NCI-H187 treated with DMSO at 0.1 percent for 48 hours (cell line): Measurements from ENCODE around the gene ZNF555.
"Not testable (repeated sequence)": the region's sequence is repeated elsewhere in the genome, so short reads cannot be mapped to it uniquely, and the experiment has no call there.

Source experiments
- DNase-seq: peaks from one replicate; lab custom pipeline; 2025; lab: John Stamatoyannopoulos, UW

Gene ZNF555

DNA sequence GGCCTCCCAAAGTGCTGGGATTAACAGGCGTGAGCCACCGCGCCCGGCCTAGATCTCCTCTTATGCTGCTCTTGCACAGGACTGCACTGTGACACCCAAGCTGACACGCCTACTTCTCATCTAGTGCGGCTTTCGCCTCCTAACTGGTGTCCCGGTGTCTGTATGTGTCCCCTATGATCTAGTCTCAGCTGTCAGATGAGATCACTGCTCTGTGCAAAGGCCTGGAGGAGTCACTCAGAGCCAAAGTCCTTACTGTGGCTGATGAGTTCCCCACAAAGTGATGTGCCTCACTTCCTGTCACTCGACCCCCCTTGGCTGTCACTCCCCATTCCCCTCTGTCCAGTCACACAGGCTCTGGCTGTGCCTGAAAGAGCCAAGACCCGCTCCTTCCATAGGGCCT lies 28.3 kb downstream of the ZNF555 start:
- DNase-seq = no peak

- not testable (repeated sequence) for DNase-seq
Observed at GRCh38 chr19:2872175-2872574, 30.9 kb downstream of the ZNF555 start.

- no peak for DNase-seq
Observed at GRCh38 chr19:2877398-2878331, 36.4 kb downstream of the ZNF555 start.

- no peak for DNase-seq
Observed at GRCh38 chr19:2883686-2884439, 42.6 kb downstream of the ZNF555 start.

- no peak for DNase-seq
Observed at GRCh38 chr19:2885736-2886135, 44.5 kb downstream of the ZNF555 start.

DNA sequence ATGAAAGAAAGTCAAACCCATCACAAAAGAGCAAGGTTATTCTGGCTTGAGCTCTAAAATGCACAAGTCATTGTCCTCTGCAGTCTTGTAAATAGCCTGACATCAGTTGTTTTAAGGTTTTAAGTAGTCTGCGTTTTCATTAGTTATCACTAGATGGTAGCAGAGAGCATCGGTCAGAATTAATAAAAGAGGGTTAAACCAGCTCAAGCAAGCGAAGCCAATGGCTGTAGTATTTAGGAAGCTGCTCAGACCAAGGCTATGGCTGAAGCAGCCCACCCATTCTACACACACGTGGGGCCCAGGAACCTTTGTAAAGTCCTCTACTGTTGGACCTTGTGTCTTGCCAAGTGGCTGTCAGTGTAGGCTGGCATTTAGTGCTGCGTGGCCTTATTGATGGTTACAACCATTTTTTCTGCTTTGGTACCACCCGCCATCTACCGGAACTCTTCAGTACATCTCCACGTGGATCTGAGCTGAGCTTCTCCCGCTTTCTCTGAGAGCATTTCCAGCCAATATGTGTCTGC lies 46.2 kb downstream of the ZNF555 start:
- peak; percentile 37 for DNase-seq

DNA sequence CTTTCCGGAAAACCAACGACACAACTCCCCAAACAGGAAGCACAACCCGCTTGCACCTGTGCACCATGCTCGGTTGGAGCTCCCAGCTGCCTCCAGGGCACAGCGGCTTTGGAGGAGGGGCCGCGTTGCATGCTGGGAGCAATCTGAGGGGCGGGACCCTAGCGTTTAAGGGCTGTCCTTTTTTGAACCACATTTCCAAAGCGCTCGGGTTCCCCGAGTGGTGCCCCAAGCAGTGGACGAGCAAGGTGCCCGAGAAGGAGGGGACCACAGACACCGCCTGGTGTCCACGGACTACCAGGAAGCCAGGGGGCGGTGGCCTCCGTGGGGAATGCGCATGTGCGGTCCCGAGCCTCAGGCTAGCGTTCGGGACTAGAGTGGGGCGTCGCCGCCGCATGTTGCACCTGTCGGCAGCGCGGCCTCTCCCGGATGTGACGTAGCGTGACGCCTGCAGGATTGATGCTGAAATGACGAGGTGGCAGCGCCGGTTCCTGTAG lies 47.5 kb downstream of the ZNF555 start:
- no peak for DNase-seq

GRCh38 chr19:2890531-2890930 lies 49.3 kb downstream of the ZNF555 start:
- not testable (repeated sequence) for DNase-seq

- no peak for DNase-seq
Observed at GRCh38 chr19:2896694-2897093, 55.4 kb downstream of the ZNF555 start.

DNA sequence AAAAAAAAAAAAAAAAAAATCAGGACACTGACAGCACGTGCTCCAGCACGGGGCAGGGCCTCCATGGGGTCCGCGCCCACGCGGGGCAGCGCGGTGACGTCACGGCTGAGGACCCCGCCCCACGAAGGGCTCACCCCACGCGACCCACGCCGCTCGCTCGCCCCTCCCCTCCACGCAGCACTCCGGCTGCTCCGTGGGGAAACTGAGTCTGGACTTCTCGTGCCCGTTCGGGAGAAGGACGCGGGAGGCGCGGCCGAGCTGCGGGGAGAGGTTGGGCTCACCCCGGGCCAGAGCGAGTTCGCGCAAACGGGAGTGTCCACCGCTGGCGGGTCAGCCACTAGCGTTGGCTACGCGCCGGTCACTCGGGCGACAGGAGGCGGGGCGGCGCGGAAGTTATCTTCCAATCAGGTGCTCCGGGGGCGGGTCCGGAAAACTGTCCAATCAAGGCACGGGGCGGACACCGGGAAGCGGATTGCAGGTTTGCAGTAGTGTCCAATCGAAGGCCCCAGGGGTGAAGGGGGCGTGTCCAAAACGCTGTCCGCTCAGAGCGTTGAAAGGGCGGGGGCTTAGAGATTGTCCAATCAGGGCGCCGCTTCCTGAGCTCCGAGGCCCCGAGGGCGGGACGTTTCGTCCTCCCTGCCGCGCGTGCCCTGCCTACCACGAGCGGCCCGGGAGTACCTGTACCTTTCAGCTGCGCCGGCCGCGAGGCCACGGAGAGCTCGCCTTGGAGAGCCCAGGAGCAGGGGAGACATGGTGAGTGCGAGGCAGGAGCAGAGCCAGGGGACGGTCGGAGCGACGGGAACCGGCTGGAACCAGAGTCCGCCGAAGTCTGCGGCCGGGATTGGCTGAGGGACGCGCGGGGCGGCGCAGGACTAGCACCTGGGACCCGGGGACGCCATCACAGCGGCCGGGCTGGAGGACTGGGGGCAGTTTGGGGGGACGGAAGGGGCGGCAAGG lies 59.3 kb downstream of the ZNF555 start, which contains the start of gene ZNF57:
Gene ZNF57 (plus strand): TSS at position 633 of the 957 bp plus-strand sequence. CDS start 118 bp downstream, at position 751.
- peak; percentile 94 for DNase-seq

- no peak for DNase-seq
Observed at GRCh38 chr19:2902590-2903218, 61.4 kb downstream of the ZNF555 start.

- DNase-seq = not testable (repeated sequence)
Observed at GRCh38 chr19:2903326-2903725, 62.1 kb downstream of the ZNF555 start.

DNA sequence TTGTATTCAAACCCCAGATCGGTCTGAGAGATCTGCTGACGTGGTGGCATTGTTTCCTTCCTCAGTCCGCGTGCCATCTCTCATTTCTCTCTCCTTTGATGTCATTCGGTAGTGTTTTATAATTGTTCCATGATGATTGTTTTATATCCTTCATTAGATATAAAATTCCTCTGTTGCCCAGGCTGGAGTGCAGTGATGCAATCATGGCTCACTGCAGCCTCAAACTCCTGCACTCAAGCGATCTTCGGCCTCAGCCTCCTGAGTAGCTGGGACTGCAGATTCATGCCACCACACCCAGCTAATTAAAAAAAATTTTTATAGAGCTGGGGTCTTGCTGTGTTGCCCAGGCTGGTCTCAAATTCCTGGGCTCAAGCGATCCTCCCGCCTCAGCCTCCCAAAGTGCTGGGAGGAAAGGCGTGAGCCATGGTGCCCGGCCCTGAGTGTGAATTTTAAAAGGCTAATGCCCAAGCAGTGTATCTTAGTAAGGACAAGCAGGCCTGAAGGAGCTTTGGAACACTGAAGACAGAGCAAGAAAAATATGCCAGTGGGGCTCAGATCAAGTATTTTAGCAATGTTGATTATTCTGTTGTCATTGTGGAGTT lies 64.7 kb downstream of the ZNF555 start:
- DNase-seq = no peak

GRCh38 chr19:2906631-2907195 lies 65.4 kb downstream of the ZNF555 start:
- DNase-seq = no peak
